WTC11 (cell line): ENCODE results near the gene IFI27. TPM values are rescaled to one million over a fixed set of nuclear protein-coding genes. Genes with fewer than 3 reads are reported as not detected.

ENCODE experiments used
- ATAC-seq: fragments of 200-7000 bp; cut with Tn5 transposase; 2 replicates; pipeline ENCODE4 v1.10.0; 2021; ENCODE audit warnings: mild to moderate bottlenecking, moderate library complexity
- CTCF ChIA-PET: fragments of 300-600 bp; sonication (Branson Sonifier 250); formaldehyde crosslinking; loops from one replicate; lab custom pipeline; 2021; ENCODE audit warnings: antibody characterized with exemption; lab: Charles Lee
- POLR2A ChIA-PET: fragments of 350-600 bp; sonication (Branson Sonifier 250); formaldehyde crosslinking; loops from one replicate; lab custom pipeline; 2021; ENCODE audit warnings: antibody characterized with exemption; lab: Charles Lee
- DNase-seq: peaks from one replicate; pipeline ENCODE4 v3.0.0; 2021; ENCODE audit warnings: low spot score
- H3K27ac Mint-ChIP-seq: 2 replicates; pipeline ENCODE4 v1.8.0; 2021; ENCODE audit warnings: mixed read lengths
- H3K27me3 Mint-ChIP-seq: 2 replicates; pipeline ENCODE4 v1.8.0; 2021; ENCODE audit warnings: low read depth, mild to moderate bottlenecking, moderate library complexity, mixed read lengths
- H3K36me3 Mint-ChIP-seq: 2 replicates; pipeline ENCODE4 v1.8.0; 2021; ENCODE audit warnings: mixed read lengths
- H3K4me1 Mint-ChIP-seq: 2 replicates; pipeline ENCODE4 v1.8.0; 2022; ENCODE audit warnings: mixed read lengths
- H3K4me3 Mint-ChIP-seq: 2 replicates; pipeline ENCODE4 v1.8.0; 2021; ENCODE audit warnings: mild to moderate bottlenecking, moderate library complexity, mixed read lengths
- H3K9me3 Mint-ChIP-seq: 2 replicates; pipeline ENCODE4 v1.8.0; 2021; ENCODE audit warnings: mixed read lengths
- ARID4B ChIP-seq: sonication (generic); formaldehyde crosslinking; IDR thresholded peaks from 2 replicates; pipeline ENCODE4 v1.8.0; 2023; ENCODE audit warnings: missing genetic modification reagents, mild to moderate bottlenecking, borderline replicate concordance
- E2F1 ChIP-seq: sonication (generic); formaldehyde crosslinking; IDR thresholded peaks from 2 replicates; pipeline ENCODE4 v1.8.0; 2022; ENCODE audit warnings: mild to moderate bottlenecking, missing genetic modification reagents
- E2F4 ChIP-seq: sonication (generic); formaldehyde crosslinking; IDR thresholded peaks from 2 replicates; pipeline ENCODE4 v1.8.1; 2022; ENCODE audit warnings: low read depth, mild to moderate bottlenecking, moderate library complexity, missing genetic modification reagents, borderline replicate concordance
- IRF2 ChIP-seq: sonication (generic); formaldehyde crosslinking; IDR thresholded peaks from 2 replicates; pipeline ENCODE4 v1.8.0; 2022; ENCODE audit warnings: low read depth, missing genetic modification reagents, borderline replicate concordance
- MXD4 ChIP-seq: fragments of 250-450 bp; sonication (Bioruptor Pico); IDR thresholded peaks from 2 replicates; pipeline ENCODE4 v1.8.0; 2021; ENCODE audit warnings: mild to moderate bottlenecking, moderate library complexity, borderline replicate concordance
- PREB ChIP-seq: sonication (generic); formaldehyde crosslinking; IDR thresholded peaks from 2 replicates; pipeline ENCODE4 v1.8.1; 2022; ENCODE audit warnings: mild to moderate bottlenecking, missing genetic modification reagents, moderate library complexity, borderline replicate concordance
- SP1 ChIP-seq: sonication (generic); formaldehyde crosslinking; conservative IDR thresholded peaks from 2 replicates; pipeline ENCODE4 v1.8.1; 2022; ENCODE audit warnings: missing genetic modification reagents
- STAT6 ChIP-seq: sonication (generic); formaldehyde crosslinking; conservative IDR thresholded peaks from 2 replicates; pipeline ENCODE4 v1.8.1; 2023; ENCODE audit warnings: mild to moderate bottlenecking, low read depth, missing genetic modification reagents, moderate library complexity
- TEAD1 ChIP-seq: sonication (generic); formaldehyde crosslinking; IDR thresholded peaks from 2 replicates; pipeline ENCODE4 v1.8.0; 2022; ENCODE audit warnings: mild to moderate bottlenecking, missing genetic modification reagents
- ZBTB21 ChIP-seq: sonication (generic); formaldehyde crosslinking; IDR thresholded peaks from 2 replicates; pipeline ENCODE4 v1.8.1; 2023; ENCODE audit warnings: mild to moderate bottlenecking, missing genetic modification reagents, borderline replicate concordance
- ZNF121 ChIP-seq: sonication (generic); formaldehyde crosslinking; IDR thresholded peaks from 2 replicates; pipeline ENCODE4 v1.8.0; 2023; ENCODE audit warnings: missing genetic modification reagents
- ZNF396 ChIP-seq: fragments of 250-450 bp; sonication (Bioruptor Pico); IDR thresholded peaks from 2 replicates; pipeline ENCODE4 v1.8.0; 2021; ENCODE audit warnings: mild to moderate bottlenecking, moderate library complexity, borderline replicate concordance
- ZNF416 ChIP-seq: fragments of 250-450 bp; sonication (Bioruptor Pico); IDR thresholded peaks from 2 replicates; pipeline ENCODE4 v1.9.0; 2021; ENCODE audit warnings: mild to moderate bottlenecking, inconsistent platforms
- ZNF423 ChIP-seq: fragments of 250-450 bp; sonication (Bioruptor Pico); IDR thresholded peaks from 2 replicates; pipeline ENCODE4 v2.1.2; 2022; ENCODE audit warnings: mild to moderate bottlenecking, moderate library complexity
- ZNF425 ChIP-seq: fragments of 250-450 bp; sonication (Bioruptor Pico); conservative IDR thresholded peaks from 2 replicates; pipeline ENCODE4 v1.9.0; 2021; ENCODE audit warnings: mild to moderate bottlenecking
- total RNA-seq: library from RNA; stranded (reverse); gene quantifications from 3 replicates; pipeline ENCODE4 v1.2.3, GENCODE V29; 2021

The IFI27 gene
- total RNA-seq, 1 experiment from 2014 or later = 1.8 TPM

- no peak for TF ChIP-seq ZNF425 (CRISPR knock-in tag)
- no peak for TF ChIP-seq SP1 (CRISPR knock-in tag)
- no peak for TF ChIP-seq ZNF423 (CRISPR knock-in tag)
- TF ChIP-seq ZNF416 (CRISPR knock-in tag) = no peak
- no peak for TF ChIP-seq MXD4 (CRISPR knock-in tag)
- no peak for TF ChIP-seq STAT6 (CRISPR knock-in tag)
- TF ChIP-seq IRF2 (CRISPR knock-in tag) = no peak
- no peak for TF ChIP-seq ZNF121 (CRISPR knock-in tag)
- no peak for TF ChIP-seq TEAD1 (CRISPR knock-in tag)
These were observed 31.7 kb downstream of the IFI27 start (continued) for GRCh38 chr14:94142247-94142646.

GRCh38 chr14:94142836-94143235, 32.3 kb downstream of the IFI27 start:
- Mint-ChIP-seq H3K9me3 (no peaks in the 10 kb centered on the region), H3K27ac (no peak overlapping the region), H3K4me1 (peaks cover 25% of the 10 kb centered on the region), H3K27me3 (no peaks in the 10 kb centered on the region), H3K36me3 (no peaks in the 10 kb centered on the region), H3K4me3 (no peak overlapping the region)
- ChIA-PET POLR2A (no interaction called here), CTCF (interaction anchor here (0.6 to 2.9 kb wide), 7 partner anchors 10 to 203 kb away, joined by 3 to 22 read pairs (median 9); partner anchors contain the start of genes IFI27L2 and PPP4R4)
- ATAC-seq (no peak), DNase-seq (no peak)
- TF ChIP-seq ZNF396 (CRISPR knock-in tag) (no peak), E2F1 (no peak), PREB (CRISPR knock-in tag) (no peak), ZBTB21 (CRISPR knock-in tag) (no peak), E2F4 (CRISPR knock-in tag) (no peak), ARID4B (CRISPR knock-in tag) (no peak)
